Measurements from ENCODE around the gene PCDH9.

DNA sequence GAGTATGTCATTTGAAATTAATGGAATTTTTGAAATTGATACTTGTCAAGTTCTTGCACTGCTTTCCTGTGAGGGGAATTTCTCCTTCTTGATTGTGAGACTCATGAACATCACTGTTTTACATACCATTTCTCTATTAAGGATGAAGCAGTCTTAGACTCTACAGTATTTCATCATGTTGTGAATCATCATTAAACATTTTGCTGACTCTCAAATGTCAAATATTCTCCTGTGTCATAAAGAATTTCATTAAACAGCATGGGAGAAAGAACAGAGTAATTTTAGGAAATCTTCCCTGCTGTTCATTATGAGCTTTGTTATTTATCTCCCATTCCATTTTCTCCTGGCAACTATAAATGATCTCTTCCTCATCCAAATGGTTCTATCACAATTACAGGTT, 729.0 kb downstream of the PCDH9 start:
- TF ChIP-seq CTCF (IDR thresholded peaks at IDR 0.05 in 8 of 11, conservative IDR thresholded peaks at IDR 0.05 in 3 of 11) (no peak), POLR2A (IDR thresholded peaks at IDR 0.05) (no peak)
